ENCODE measurements around the gene RAB40AL.
"Not testable (repeated sequence)": the region's sequence is repeated elsewhere in the genome, so short reads cannot be mapped to it uniquely, and the experiment has no call there.

Gene RAB40AL

DNA sequence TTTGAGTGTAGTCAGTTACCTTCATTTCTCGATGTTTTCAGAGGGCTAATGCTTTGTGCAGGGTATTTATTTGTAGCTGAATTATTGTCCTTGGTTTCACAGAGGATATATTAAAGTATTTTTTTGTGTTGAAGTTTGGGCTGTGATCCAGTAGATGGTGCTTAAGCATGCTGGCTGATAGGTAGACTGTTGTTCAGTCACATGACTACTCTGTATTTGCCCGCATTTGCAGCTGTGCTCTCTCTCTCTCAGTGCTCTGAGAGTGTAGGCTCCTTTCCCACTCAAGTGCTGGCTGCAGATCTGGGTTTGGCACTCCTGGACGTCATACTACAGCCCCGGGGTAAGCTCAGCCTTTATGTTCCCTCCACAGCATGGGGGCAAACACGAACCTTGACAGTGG is 21.7 kb downstream of the RAB40AL start:
- Histone ChIP-seq H3K4me1 (ENCODE audit: control insufficient read depth, insufficient read depth, low read length, unreplicated experiment) (peaks cover 31% of the 10 kb centered on the region), H3K79me2 (ENCODE audit: control insufficient read depth, insufficient read depth, low read length, unreplicated experiment) (no peaks in the 10 kb centered on the region), H3K27ac (ENCODE audit: low read depth, low read length) (peak overlapping the region; percentile 92), H2AFZ (ENCODE audit: low read length, unreplicated experiment) (no peak overlapping the region), H3K27me3 (ENCODE audit: insufficient read depth, low read length) (no peaks in the 10 kb centered on the region), H3K36me3 (ENCODE audit: insufficient read depth, low read length) (no peaks in the 10 kb centered on the region), H3K4me3 (ENCODE audit: low read depth, low read length) (peak overlapping the region; percentile 45; the same call in 1 of the 2 replicates)

- no peaks in the 10 kb centered on the region for H3K27me3 ChIP-seq (ENCODE audit: insufficient read depth, low read length)
- peaks cover 31% of the 10 kb centered on the region for H3K4me1 ChIP-seq (ENCODE audit: control insufficient read depth, insufficient read depth, low read length, unreplicated experiment)
- H3K27ac ChIP-seq (ENCODE audit: low read depth, low read length), result peak overlapping the region; percentile 92
Measured at GRCh38 chrX:102959471-102959870, 22.4 kb downstream of the RAB40AL start.

GRCh38 chrX:102963955-102964354 is 26.9 kb downstream of the RAB40AL start:
- Histone ChIP-seq H3K27ac (ENCODE audit: low read depth, low read length) (no peak overlapping the region), H3K27me3 (ENCODE audit: insufficient read depth, low read length) (no peaks in the 10 kb centered on the region), H3K36me3 (ENCODE audit: insufficient read depth, low read length) (no peaks in the 10 kb centered on the region), H3K4me1 (ENCODE audit: control insufficient read depth, insufficient read depth, low read length, unreplicated experiment) (peaks cover 18% of the 10 kb centered on the region), H3K4me3 (ENCODE audit: low read depth, low read length) (no peak overlapping the region), H3K79me2 (ENCODE audit: control insufficient read depth, insufficient read depth, low read length, unreplicated experiment) (no peaks in the 10 kb centered on the region), H2AFZ (ENCODE audit: low read length, unreplicated experiment) (no peak overlapping the region)

More at GRCh38 chrX:102959471-102959870, 22.4 kb downstream of the RAB40AL start:
- Histone ChIP-seq H3K36me3 (ENCODE audit: insufficient read depth, low read length) (no peaks in the 10 kb centered on the region), H3K4me3 (ENCODE audit: low read depth, low read length) (no peak overlapping the region), H2AFZ (ENCODE audit: low read length, unreplicated experiment) (no peak overlapping the region), H3K79me2 (ENCODE audit: control insufficient read depth, insufficient read depth, low read length, unreplicated experiment) (no peaks in the 10 kb centered on the region)

GRCh38 chrX:102964940-102965339 is 27.9 kb downstream of the RAB40AL start:
- no peaks in the 10 kb centered on the region for H3K36me3 ChIP-seq (ENCODE audit: insufficient read depth, low read length)
- no peaks in the 10 kb centered on the region for H3K27me3 ChIP-seq (ENCODE audit: insufficient read depth, low read length)
- no peaks in the 10 kb centered on the region for H3K79me2 ChIP-seq (ENCODE audit: control insufficient read depth, insufficient read depth, low read length, unreplicated experiment)
- no peak overlapping the region for H2AFZ ChIP-seq (ENCODE audit: low read length, unreplicated experiment)
- no peak overlapping the region for H3K27ac ChIP-seq (ENCODE audit: low read depth, low read length)
- H3K4me1 ChIP-seq (ENCODE audit: control insufficient read depth, insufficient read depth, low read length, unreplicated experiment), result peaks cover 9% of the 10 kb centered on the region
- H3K4me3 ChIP-seq (ENCODE audit: low read depth, low read length), result no peak overlapping the region

GRCh38 chrX:102966701-102967100 is 29.6 kb downstream of the RAB40AL start:
- H3K4me3 ChIP-seq (ENCODE audit: low read depth, low read length), result no peak overlapping the region
- peaks cover 4% of the 10 kb centered on the region for H3K4me1 ChIP-seq (ENCODE audit: control insufficient read depth, insufficient read depth, low read length, unreplicated experiment)
- no peaks in the 10 kb centered on the region for H3K36me3 ChIP-seq (ENCODE audit: insufficient read depth, low read length)
- H3K79me2 ChIP-seq (ENCODE audit: control insufficient read depth, insufficient read depth, low read length, unreplicated experiment), result no peaks in the 10 kb centered on the region
- H3K27ac ChIP-seq (ENCODE audit: low read depth, low read length), result peak overlapping the region; percentile 63
- no peaks in the 10 kb centered on the region for H3K27me3 ChIP-seq (ENCODE audit: insufficient read depth, low read length)
- no peak overlapping the region for H2AFZ ChIP-seq (ENCODE audit: low read length, unreplicated experiment)

- Histone ChIP-seq H3K36me3 (ENCODE audit: insufficient read depth, low read length) (no peaks in the 10 kb centered on the region), H2AFZ (ENCODE audit: low read length, unreplicated experiment) (no peak overlapping the region), H3K79me2 (ENCODE audit: control insufficient read depth, insufficient read depth, low read length, unreplicated experiment) (no peaks in the 10 kb centered on the region), H3K27me3 (ENCODE audit: insufficient read depth, low read length) (no peaks in the 10 kb centered on the region), H3K4me3 (ENCODE audit: low read depth, low read length) (no peak overlapping the region), H3K4me1 (ENCODE audit: control insufficient read depth, insufficient read depth, low read length, unreplicated experiment) (peaks cover 4% of the 10 kb centered on the region), H3K27ac (ENCODE audit: low read depth, low read length) (no peak overlapping the region)
Measured at GRCh38 chrX:102968216-102968615, 31.1 kb downstream of the RAB40AL start.

DNA sequence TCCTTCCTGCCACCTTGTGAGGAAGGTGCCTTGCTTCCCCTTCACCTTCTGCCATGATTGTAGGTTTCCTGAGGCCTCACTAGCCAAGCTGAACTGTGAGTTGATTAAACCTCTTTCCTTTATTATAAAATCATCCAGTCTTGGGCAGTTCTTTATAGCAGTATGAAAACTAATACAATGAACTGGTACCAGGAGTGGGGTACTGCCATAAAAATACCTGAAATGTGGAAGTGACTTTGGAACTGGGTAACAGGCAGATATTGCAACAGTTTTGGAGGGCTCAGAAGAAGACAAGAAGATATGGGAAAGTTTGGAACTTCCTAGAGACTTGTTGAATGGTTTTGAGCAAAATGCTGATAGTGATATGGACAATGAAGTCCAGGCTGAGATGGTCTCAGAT is 34.5 kb downstream of the RAB40AL start:
- not testable (repeated sequence) for H3K79me2 ChIP-seq (ENCODE audit: control insufficient read depth, insufficient read depth, low read length, unreplicated experiment); H3K36me3 ChIP-seq (ENCODE audit: insufficient read depth, low read length); H3K4me3 ChIP-seq (ENCODE audit: low read depth, low read length); H3K27me3 ChIP-seq (ENCODE audit: insufficient read depth, low read length); H2AFZ ChIP-seq (ENCODE audit: low read length, unreplicated experiment); H3K27ac ChIP-seq (ENCODE audit: low read depth, low read length)
- H3K4me1 ChIP-seq (ENCODE audit: control insufficient read depth, insufficient read depth, low read length, unreplicated experiment), result peaks cover 10% of the 10 kb centered on the region

GRCh38 chrX:102975016-102975415 is 37.9 kb downstream of the RAB40AL start:
- H3K4me3 ChIP-seq (ENCODE audit: low read depth, low read length), result no peak overlapping the region
- no peak overlapping the region for H3K27ac ChIP-seq (ENCODE audit: low read depth, low read length)
- H3K79me2 ChIP-seq (ENCODE audit: control insufficient read depth, insufficient read depth, low read length, unreplicated experiment), result no peaks in the 10 kb centered on the region
- H3K36me3 ChIP-seq (ENCODE audit: insufficient read depth, low read length), result no peaks in the 10 kb centered on the region
- H3K4me1 ChIP-seq (ENCODE audit: control insufficient read depth, insufficient read depth, low read length, unreplicated experiment), result peaks cover 16% of the 10 kb centered on the region
- H3K27me3 ChIP-seq (ENCODE audit: insufficient read depth, low read length), result no peaks in the 10 kb centered on the region
- no peak overlapping the region for H2AFZ ChIP-seq (ENCODE audit: low read length, unreplicated experiment)

GRCh38 chrX:102976286-102976685 is 39.2 kb downstream of the RAB40AL start:
- no peak overlapping the region for H3K4me3 ChIP-seq (ENCODE audit: low read depth, low read length)
- no peaks in the 10 kb centered on the region for H3K36me3 ChIP-seq (ENCODE audit: insufficient read depth, low read length)
- no peak overlapping the region for H2AFZ ChIP-seq (ENCODE audit: low read length, unreplicated experiment)
- peaks cover 16% of the 10 kb centered on the region for H3K4me1 ChIP-seq (ENCODE audit: control insufficient read depth, insufficient read depth, low read length, unreplicated experiment)
- peak overlapping the region; percentile 87 for H3K27ac ChIP-seq (ENCODE audit: low read depth, low read length)
- no peaks in the 10 kb centered on the region for H3K79me2 ChIP-seq (ENCODE audit: control insufficient read depth, insufficient read depth, low read length, unreplicated experiment)
- no peaks in the 10 kb centered on the region for H3K27me3 ChIP-seq (ENCODE audit: insufficient read depth, low read length)

GRCh38 chrX:102976793-102977495 is 39.9 kb downstream of the RAB40AL start:
- Histone ChIP-seq H3K79me2 (ENCODE audit: control insufficient read depth, insufficient read depth, low read length, unreplicated experiment) (no peaks in the 10 kb centered on the region), H3K4me1 (ENCODE audit: control insufficient read depth, insufficient read depth, low read length, unreplicated experiment) (peaks cover 16% of the 10 kb centered on the region), H3K27me3 (ENCODE audit: insufficient read depth, low read length) (no peaks in the 10 kb centered on the region), H3K27ac (ENCODE audit: low read depth, low read length) (peak overlapping the region; percentile 87), H3K4me3 (ENCODE audit: low read depth, low read length) (no peak overlapping the region), H3K36me3 (ENCODE audit: insufficient read depth, low read length) (no peaks in the 10 kb centered on the region), H2AFZ (ENCODE audit: low read length, unreplicated experiment) (peak overlapping the region; percentile 14)

- Histone ChIP-seq H3K79me2 (ENCODE audit: control insufficient read depth, insufficient read depth, low read length, unreplicated experiment) (no peaks in the 10 kb centered on the region), H2AFZ (ENCODE audit: low read length, unreplicated experiment) (no peak overlapping the region), H3K4me1 (ENCODE audit: control insufficient read depth, insufficient read depth, low read length, unreplicated experiment) (peaks cover 16% of the 10 kb centered on the region), H3K27ac (ENCODE audit: low read depth, low read length) (no peak overlapping the region), H3K36me3 (ENCODE audit: insufficient read depth, low read length) (no peaks in the 10 kb centered on the region), H3K4me3 (ENCODE audit: low read depth, low read length) (no peak overlapping the region), H3K27me3 (ENCODE audit: insufficient read depth, low read length) (no peaks in the 10 kb centered on the region)
Measured at GRCh38 chrX:102978594-102978993, 41.5 kb downstream of the RAB40AL start.

Data from ACC112 (cell line).